ENCODE measurements around the gene AKR7A3. TPM values are rescaled to one million over a fixed set of nuclear protein-coding genes. Genes with fewer than 3 reads are reported as not detected.

The AKR7A3 gene
- total RNA-seq, 1 donor from 2014 or later, result 0.14 TPM

GRCh38 chr1:19319196-19319595 lies 30.6 kb upstream of the AKR7A3 start:
- intact Hi-C loops (cut with micrococcal nuclease), result no loop called here

GRCh38 chr1:19317126-19317910 lies 28.7 kb upstream of the AKR7A3 start:
- no peak overlapping the region for H3K27ac ChIP-seq (replicated peaks)
- intact Hi-C loops (cut with micrococcal nuclease), result no loop called here
- TF ChIP-seq CTCF (IDR thresholded peaks at IDR 0.05; ENCODE audit: borderline replicate concordance), result no peak
- H3K27me3 ChIP-seq (ENCODE audit: low read depth), result no peaks in the 10 kb centered on the region
- peaks cover 21% of the 10 kb centered on the region for H3K4me1 ChIP-seq
- H3K9me3 ChIP-seq (replicated peaks), result no peaks in the 10 kb centered on the region
- peaks cover 19% of the 10 kb centered on the region for H3K36me3 ChIP-seq
- no peak overlapping the region for H3K4me3 ChIP-seq
- no peak for DNase-seq

More at GRCh38 chr1:19319196-19319595, 30.6 kb upstream of the AKR7A3 start:
- no peaks in the 10 kb centered on the region for H3K9me3 ChIP-seq (replicated peaks)
- H3K27ac ChIP-seq (replicated peaks), result no peak overlapping the region
- no peak overlapping the region for H3K4me3 ChIP-seq
- no peak for DNase-seq
- H3K27me3 ChIP-seq (ENCODE audit: low read depth), result no peaks in the 10 kb centered on the region
- no peak for TF ChIP-seq CTCF (IDR thresholded peaks at IDR 0.05; ENCODE audit: borderline replicate concordance)
- peaks cover 28% of the 10 kb centered on the region for H3K36me3 ChIP-seq
- peaks cover 6% of the 10 kb centered on the region for H3K4me1 ChIP-seq

- H3K27me3 ChIP-seq (ENCODE audit: low read depth), result no peaks in the 10 kb centered on the region
- intact Hi-C loops (cut with micrococcal nuclease), result no loop called here
- H3K27ac ChIP-seq (replicated peaks), result no peak overlapping the region
- H3K36me3 ChIP-seq, result peaks cover 14% of the 10 kb centered on the region
- no peak for TF ChIP-seq CTCF (IDR thresholded peaks at IDR 0.05; ENCODE audit: borderline replicate concordance)
- peaks cover 36% of the 10 kb centered on the region for H3K4me1 ChIP-seq
- no peak overlapping the region for H3K4me3 ChIP-seq
- H3K9me3 ChIP-seq (replicated peaks), result no peaks in the 10 kb centered on the region
- no peak for DNase-seq
Measured at GRCh38 chr1:19315378-19316198, 27.0 kb upstream of the AKR7A3 start.

- Histone ChIP-seq H3K4me1 (peaks cover 42% of the 10 kb centered on the region), H3K4me3 (no peak overlapping the region), H3K27ac (replicated peaks) (no peak overlapping the region), H3K27me3 (ENCODE audit: low read depth) (no peaks in the 10 kb centered on the region), H3K9me3 (replicated peaks) (no peaks in the 10 kb centered on the region), H3K36me3 (peaks cover 12% of the 10 kb centered on the region)
- no peak for DNase-seq
- intact Hi-C loops (cut with micrococcal nuclease), result no loop called here
- no peak for TF ChIP-seq CTCF (IDR thresholded peaks at IDR 0.05; ENCODE audit: borderline replicate concordance)
Measured at GRCh38 chr1:19313961-19314882, 25.7 kb upstream of the AKR7A3 start.

- Histone ChIP-seq H3K27ac (replicated peaks) (no peak overlapping the region), H3K27me3 (ENCODE audit: low read depth) (no peaks in the 10 kb centered on the region), H3K36me3 (peaks cover 6% of the 10 kb centered on the region), H3K4me3 (no peak overlapping the region), H3K9me3 (replicated peaks) (no peaks in the 10 kb centered on the region), H3K4me1 (peaks cover 42% of the 10 kb centered on the region)
- DNase-seq, result no peak
- intact Hi-C loops (cut with micrococcal nuclease), result no loop called here
- no peak for TF ChIP-seq CTCF (IDR thresholded peaks at IDR 0.05; ENCODE audit: borderline replicate concordance)
Measured at GRCh38 chr1:19313636-19313959, 25.0 kb upstream of the AKR7A3 start.
